Transverse colon (tissue), 4 donors: ENCODE results near the gene ANKRD44. TPM values are rescaled to one million over a fixed set of nuclear protein-coding genes. Genes with fewer than 3 reads are reported as not detected.
"Not testable (repeated sequence)": the region's sequence is repeated elsewhere in the genome, so short reads cannot be mapped to it uniquely, and the experiment has no call there.

Experiments used
- DNase-seq: peaks from one replicate; pipeline ENCODE4 v3.0.0-alpha.2; 2019
- H3K27ac ChIP-seq, 4 donors: fragments of 200-600 bp; sonication (generic); 2 replicates each; pipeline ENCODE4 v1.5.1; 2016 to 2018; ENCODE audit warnings: inconsistent platforms in 4 of 4
- H3K27me3 ChIP-seq: fragments of 200-600 bp; sonication (generic); 2 replicates; pipeline ENCODE4 v1.5.1; 2017; ENCODE audit warnings: inconsistent platforms
- H3K36me3 ChIP-seq, 4 donors: fragments of 200-600 bp; sonication (generic); 2 replicates each; pipeline ENCODE4 v1.5.1; 2017 to 2019; ENCODE audit warnings: inconsistent platforms in 4 of 4
- H3K4me1 ChIP-seq, 4 donors: fragments of 200-600 bp; sonication (generic); 2 replicates each; pipeline ENCODE4 v1.5.1; 2017 to 2020; ENCODE audit warnings: inconsistent platforms in 4 of 4
- H3K4me3 ChIP-seq, 4 donors: fragments of 200-600 bp; sonication (generic); 1 replicate in 1 of 4; 2 replicates in 3 of 4; pipeline versions ENCODE4 v1.5.1 to v1.6.1; 2017 to 2019; ENCODE audit warnings: inconsistent platforms in 4 of 4
- H3K9me3 ChIP-seq, 2 donors: fragments of 200-600 bp; sonication (generic); 2 replicates each; pipeline ENCODE4 v1.5.1; 2017 to 2019; ENCODE audit warnings: inconsistent platforms in 2 of 2
- EP300 ChIP-seq: sonication (generic); formaldehyde crosslinking; IDR thresholded peaks from one replicate; pipeline ENCODE4 v1.6.1; 2017; ENCODE audit warnings: antibody characterized with exemption, low read depth
- POLR2A ChIP-seq: fragments of 450-650 bp; IDR thresholded peaks from one replicate; pipeline ENCODE4 v1.6.1; 2016; ENCODE audit warnings: antibody characterized with exemption, mild to moderate bottlenecking, moderate library complexity
- POLR2AphosphoS5 ChIP-seq, 3 donors: sonication (generic); formaldehyde crosslinking; IDR thresholded peaks; one replicate each; pipeline ENCODE4 v1.6.1; 2016; ENCODE audit warnings: antibody characterized with exemption in 3 of 3
- WGBS, 2 donors: methylation state at CpG; one replicate each; pipeline ENCODE4 v1.1.5; 2018; ENCODE audit warnings: low coverage in 1 of 2; 5-methylcytosine and 5-hydroxymethylcytosine counted together
- in situ Hi-C, 4 donors: fragments of 200-750 bp; cut with MboI; loops; one replicate each; pipeline versions ENCODE4 v1.15.0 to v1.15.1; 2017; ENCODE audit warnings: low sequenced_read_pairs in 3 of 4, low pct_ligation_motif_present in 1 of 4, low pct_unique_long_range_greater_than_20kb in 1 of 4
- intact Hi-C: fragments of 100-400 bp; cut with DNase I; formaldehyde crosslinking; loops from one replicate; pipeline ENCODE4 v1.15.1; 2023; ENCODE audit warnings: low total_unique reads
- total RNA-seq, 4 donors: library from RNA; depleted of rRNA; stranded (reverse); fragments of >200 nt; gene quantifications; one replicate each; pipeline ENCODE4 v1.1.0, GENCODE V29; 2016
- TF ChIP-seq, protein P1 (sequence below), 5 experiments: fragments of 200-600 bp in 3 of 5; fragments of 450-650 bp in 2 of 5; sonication (generic) in 3 of 5; IDR thresholded peaks; 1 replicate in 2 of 5; 2 replicates in 3 of 5; pipeline ENCODE4 v1.5.1; 2016 to 2017; ENCODE audit warnings: antibody characterized with exemption in 5 of 5, inconsistent platforms in 3 of 5, mild to moderate bottlenecking in 2 of 5, moderate library complexity in 1 of 5

The ANKRD44 gene
- total RNA-seq, 4 donors from 2014 or later = 13.9 to 46.8 (median 27.5) TPM

GRCh38 chr2:197348721-197349360 is 38.3 kb upstream of the ANKRD44 start:
- 52 to 62% methylated on average over 3 to 5 of the region's 5 CpGs for WGBS, 2 donors
- Histone ChIP-seq H3K9me3 (no peaks in the 10 kb centered on the region), H3K36me3 (no peaks in the 10 kb centered on the region), H3K4me3 (no peak overlapping the region), H3K27me3 (no peaks in the 10 kb centered on the region), H3K4me1 (peaks cover 0 to 4% (median 0%) of the 10 kb centered on the region in 4 donors), H3K27ac (no peak overlapping the region)
- in situ Hi-C loops (no loop called here), intact Hi-C loops (no loop called here)
- TF ChIP-seq, protein P1, sequence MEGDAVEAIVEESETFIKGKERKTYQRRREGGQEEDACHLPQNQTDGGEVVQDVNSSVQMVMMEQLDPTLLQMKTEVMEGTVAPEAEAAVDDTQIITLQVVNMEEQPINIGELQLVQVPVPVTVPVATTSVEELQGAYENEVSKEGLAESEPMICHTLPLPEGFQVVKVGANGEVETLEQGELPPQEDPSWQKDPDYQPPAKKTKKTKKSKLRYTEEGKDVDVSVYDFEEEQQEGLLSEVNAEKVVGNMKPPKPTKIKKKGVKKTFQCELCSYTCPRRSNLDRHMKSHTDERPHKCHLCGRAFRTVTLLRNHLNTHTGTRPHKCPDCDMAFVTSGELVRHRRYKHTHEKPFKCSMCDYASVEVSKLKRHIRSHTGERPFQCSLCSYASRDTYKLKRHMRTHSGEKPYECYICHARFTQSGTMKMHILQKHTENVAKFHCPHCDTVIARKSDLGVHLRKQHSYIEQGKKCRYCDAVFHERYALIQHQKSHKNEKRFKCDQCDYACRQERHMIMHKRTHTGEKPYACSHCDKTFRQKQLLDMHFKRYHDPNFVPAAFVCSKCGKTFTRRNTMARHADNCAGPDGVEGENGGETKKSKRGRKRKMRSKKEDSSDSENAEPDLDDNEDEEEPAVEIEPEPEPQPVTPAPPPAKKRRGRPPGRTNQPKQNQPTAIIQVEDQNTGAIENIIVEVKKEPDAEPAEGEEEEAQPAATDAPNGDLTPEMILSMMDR (IDR thresholded peaks at IDR 0.05) = no peak
- TF ChIP-seq POLR2A (no peak), POLR2AphosphoS5 (IDR thresholded peaks at IDR 0.05) (no peak), EP300 (no peak)
- no peak for DNase-seq

DNA sequence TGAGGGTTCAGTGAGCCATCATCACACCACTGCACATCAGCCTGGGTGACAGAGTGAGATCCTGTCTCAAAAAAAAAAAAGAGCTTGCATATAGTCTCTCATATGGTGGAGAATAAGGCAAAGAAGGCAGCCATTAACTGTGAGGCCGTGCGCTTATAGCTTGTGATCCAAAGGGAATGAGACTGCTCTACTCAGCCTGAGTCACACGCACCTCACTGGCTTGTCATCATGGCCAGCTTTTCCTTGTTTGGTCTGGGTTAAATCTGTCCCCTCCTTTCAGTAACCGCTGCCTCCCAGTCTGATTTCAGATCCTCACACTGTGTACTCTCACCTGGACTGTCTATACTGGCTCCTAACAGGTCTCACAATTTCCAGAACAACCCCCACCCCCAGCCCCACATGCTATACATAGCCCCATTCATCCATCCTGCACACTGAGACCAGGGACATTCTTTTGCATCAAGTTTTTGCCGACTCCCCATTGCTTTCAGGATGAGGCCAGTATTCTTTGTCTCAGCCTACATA is 35.3 kb upstream of the ANKRD44 start:
- Histone ChIP-seq H3K27ac (no peak overlapping the region), H3K27me3 (no peaks in the 10 kb centered on the region), H3K9me3 (no peaks in the 10 kb centered on the region), H3K4me1 (peaks cover 0 to 2% (median 0%) of the 10 kb centered on the region in 4 donors), H3K4me3 (no peak overlapping the region), H3K36me3 (no peaks in the 10 kb centered on the region)
- TF ChIP-seq, protein P1 (IDR thresholded peaks at IDR 0.05) = no peak
- TF ChIP-seq POLR2AphosphoS5 (IDR thresholded peaks at IDR 0.05) (no peak), EP300 (no peak), POLR2A (no peak)
- DNase-seq = no peak
- intact Hi-C loops = no loop called here
- in situ Hi-C loops = no loop called here
- WGBS, 2 donors = 92 to 100% methylated on average over 1 to 5 of the region's 5 CpGs

DNA sequence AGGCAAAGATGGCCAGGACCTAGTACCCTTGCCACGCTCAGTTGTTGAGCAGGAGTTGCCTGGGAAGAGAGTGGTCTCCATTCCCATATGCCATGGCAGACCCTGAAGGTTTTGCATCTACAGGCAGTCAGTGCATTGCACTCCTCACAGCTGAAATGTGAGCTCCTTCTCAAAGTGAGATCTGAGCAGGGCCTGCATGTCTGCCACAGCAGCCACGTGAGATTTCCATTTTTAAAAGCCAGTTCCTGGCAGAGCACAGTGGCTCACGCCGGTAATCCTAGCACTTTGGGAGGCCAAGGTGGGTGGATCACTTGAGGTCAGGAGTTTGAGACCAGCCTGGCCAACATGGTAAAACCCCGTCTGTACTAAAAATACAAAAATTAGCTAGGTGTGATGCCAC is 33.4 kb upstream of the ANKRD44 start:
- H3K4me1 ChIP-seq, H3K9me3 ChIP-seq, H3K27ac ChIP-seq, in situ Hi-C loops, H3K36me3 ChIP-seq, DNase-seq, H3K27me3 ChIP-seq, H3K4me3 ChIP-seq, intact Hi-C loops: not testable (repeated sequence)
- WGBS, 2 donors = 91 to 100% methylated on average over 2 to 5 of the region's 5 CpGs

GRCh38 chr2:197340591-197340990 is 30.0 kb upstream of the ANKRD44 start:
- H3K36me3 ChIP-seq = no peaks in the 10 kb centered on the region
- in situ Hi-C loops = no loop called here
- 88 to 91% methylated on average over 2 to 5 of the region's 5 CpGs for WGBS, 2 donors
- intact Hi-C loops = no loop called here
- no peaks in the 10 kb centered on the region for H3K9me3 ChIP-seq
- H3K27ac ChIP-seq = no peak overlapping the region
- TF ChIP-seq, protein P1 (IDR thresholded peaks at IDR 0.05) = no peak
- no peak for TF ChIP-seq POLR2A
- no peak for TF ChIP-seq EP300
- TF ChIP-seq POLR2AphosphoS5 (IDR thresholded peaks at IDR 0.05) = no peak
- no peak for DNase-seq
- no peak overlapping the region for H3K4me3 ChIP-seq
- H3K27me3 ChIP-seq = no peaks in the 10 kb centered on the region
- no peaks in the 10 kb centered on the region for H3K4me1 ChIP-seq
